Measurements from ENCODE around the gene ACSS1. TPM values are rescaled to one million over a fixed set of nuclear protein-coding genes. Genes with fewer than 3 reads are reported as not detected.
A peak's percentile ranks its signal among the peaks of the same experiment; 100 is the strongest.

The ACSS1 gene
- total RNA-seq, 1 donor from 2014 or later, result not detected

DNA sequence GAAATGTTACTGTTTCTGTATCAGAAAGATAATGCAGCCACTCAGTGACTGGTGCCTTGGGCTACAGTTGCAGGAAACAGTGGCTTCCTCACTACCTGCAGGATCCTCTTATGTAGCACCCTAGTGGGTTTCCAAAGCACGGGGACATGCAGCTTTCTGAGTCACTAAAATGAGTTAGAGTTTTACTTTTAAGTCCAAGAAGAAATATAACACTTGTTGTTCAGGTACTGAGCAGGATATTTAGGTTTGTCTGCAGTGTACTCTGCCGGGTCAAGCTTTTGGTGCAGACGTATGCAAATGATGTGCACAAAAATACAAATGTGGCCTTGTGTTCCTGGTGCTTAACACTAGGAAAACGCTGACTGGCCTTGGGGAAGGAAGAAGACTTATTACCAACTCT lies 22.0 kb downstream of the ACSS1 start:
- no peaks in the 10 kb centered on the region for H3K9me3 ChIP-seq (ENCODE audit: low read depth)
- H3K4me1 ChIP-seq, result peaks cover 7% of the 10 kb centered on the region
- TF ChIP-seq, protein P1, sequence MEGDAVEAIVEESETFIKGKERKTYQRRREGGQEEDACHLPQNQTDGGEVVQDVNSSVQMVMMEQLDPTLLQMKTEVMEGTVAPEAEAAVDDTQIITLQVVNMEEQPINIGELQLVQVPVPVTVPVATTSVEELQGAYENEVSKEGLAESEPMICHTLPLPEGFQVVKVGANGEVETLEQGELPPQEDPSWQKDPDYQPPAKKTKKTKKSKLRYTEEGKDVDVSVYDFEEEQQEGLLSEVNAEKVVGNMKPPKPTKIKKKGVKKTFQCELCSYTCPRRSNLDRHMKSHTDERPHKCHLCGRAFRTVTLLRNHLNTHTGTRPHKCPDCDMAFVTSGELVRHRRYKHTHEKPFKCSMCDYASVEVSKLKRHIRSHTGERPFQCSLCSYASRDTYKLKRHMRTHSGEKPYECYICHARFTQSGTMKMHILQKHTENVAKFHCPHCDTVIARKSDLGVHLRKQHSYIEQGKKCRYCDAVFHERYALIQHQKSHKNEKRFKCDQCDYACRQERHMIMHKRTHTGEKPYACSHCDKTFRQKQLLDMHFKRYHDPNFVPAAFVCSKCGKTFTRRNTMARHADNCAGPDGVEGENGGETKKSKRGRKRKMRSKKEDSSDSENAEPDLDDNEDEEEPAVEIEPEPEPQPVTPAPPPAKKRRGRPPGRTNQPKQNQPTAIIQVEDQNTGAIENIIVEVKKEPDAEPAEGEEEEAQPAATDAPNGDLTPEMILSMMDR (IDR thresholded peaks at IDR 0.05), result no peak
- TF ChIP-seq EZH2 (IDR thresholded peaks at IDR 0.05), result no peak
- TF ChIP-seq EZH2phosphoT487 (IDR thresholded peaks at IDR 0.05), result no peak
- peaks cover 2% of the 10 kb centered on the region for H3K9me3 Mint-ChIP-seq
- no peaks in the 10 kb centered on the region for H3K36me3 Mint-ChIP-seq
- no peaks in the 10 kb centered on the region for H3F3A ChIP-seq (ENCODE audit: low read depth)
- H3K9ac ChIP-seq, result no peak overlapping the region
- no peak overlapping the region for H3K4me3 Mint-ChIP-seq
- H3K4me2 ChIP-seq, result no peak overlapping the region
- H3K4me1 Mint-ChIP-seq, result peaks cover 46% of the 10 kb centered on the region
- H3K79me2 ChIP-seq (ENCODE audit: low read depth), result no peaks in the 10 kb centered on the region
- H2AFZ ChIP-seq (replicated peaks), result no peak overlapping the region
- H3K27ac ChIP-seq, result no peak overlapping the region
- no peak for DNase-seq (ENCODE audit: low spot score)
- H3K27me3 Mint-ChIP-seq (ENCODE audit: insufficient read depth, low read depth), result peaks cover 9% of the 10 kb centered on the region
- H3K36me3 ChIP-seq, result no peaks in the 10 kb centered on the region
- no peak overlapping the region for H3K4me3 ChIP-seq
- H3K27ac Mint-ChIP-seq, result no peak overlapping the region
- H4K20me1 ChIP-seq (ENCODE audit: low read depth), result no peaks in the 10 kb centered on the region
- H3K27me3 ChIP-seq, result no peaks in the 10 kb centered on the region

GRCh38 chr20:25033924-25034300 lies 24.0 kb downstream of the ACSS1 start:
- H4K20me1 ChIP-seq (ENCODE audit: low read depth), result no peaks in the 10 kb centered on the region
- no peak overlapping the region for H3K4me2 ChIP-seq
- H3K27me3 Mint-ChIP-seq (ENCODE audit: insufficient read depth, low read depth), result peaks cover 9% of the 10 kb centered on the region
- peaks cover 2% of the 10 kb centered on the region for H3K9me3 Mint-ChIP-seq
- no peaks in the 10 kb centered on the region for H3K36me3 ChIP-seq
- H3K4me1 ChIP-seq, result peaks cover 7% of the 10 kb centered on the region
- TF ChIP-seq EZH2phosphoT487 (IDR thresholded peaks at IDR 0.05) (no peak), EZH2 (IDR thresholded peaks at IDR 0.05) (no peak)
- no peak overlapping the region for H2AFZ ChIP-seq (replicated peaks)
- no peak for DNase-seq (ENCODE audit: low spot score)
- no peaks in the 10 kb centered on the region for H3K79me2 ChIP-seq (ENCODE audit: low read depth)
- H3K36me3 Mint-ChIP-seq, result no peaks in the 10 kb centered on the region
- H3K4me3 Mint-ChIP-seq, result no peak overlapping the region
- no peak overlapping the region for H3K9ac ChIP-seq
- no peaks in the 10 kb centered on the region for H3K9me3 ChIP-seq (ENCODE audit: low read depth)
- no peak overlapping the region for H3K27ac Mint-ChIP-seq
- H3K4me1 Mint-ChIP-seq, result peaks cover 46% of the 10 kb centered on the region
- no peak overlapping the region for H3K27ac ChIP-seq
- no peaks in the 10 kb centered on the region for H3F3A ChIP-seq (ENCODE audit: low read depth)
- H3K27me3 ChIP-seq, result no peaks in the 10 kb centered on the region
- no peak overlapping the region for H3K4me3 ChIP-seq

DNA sequence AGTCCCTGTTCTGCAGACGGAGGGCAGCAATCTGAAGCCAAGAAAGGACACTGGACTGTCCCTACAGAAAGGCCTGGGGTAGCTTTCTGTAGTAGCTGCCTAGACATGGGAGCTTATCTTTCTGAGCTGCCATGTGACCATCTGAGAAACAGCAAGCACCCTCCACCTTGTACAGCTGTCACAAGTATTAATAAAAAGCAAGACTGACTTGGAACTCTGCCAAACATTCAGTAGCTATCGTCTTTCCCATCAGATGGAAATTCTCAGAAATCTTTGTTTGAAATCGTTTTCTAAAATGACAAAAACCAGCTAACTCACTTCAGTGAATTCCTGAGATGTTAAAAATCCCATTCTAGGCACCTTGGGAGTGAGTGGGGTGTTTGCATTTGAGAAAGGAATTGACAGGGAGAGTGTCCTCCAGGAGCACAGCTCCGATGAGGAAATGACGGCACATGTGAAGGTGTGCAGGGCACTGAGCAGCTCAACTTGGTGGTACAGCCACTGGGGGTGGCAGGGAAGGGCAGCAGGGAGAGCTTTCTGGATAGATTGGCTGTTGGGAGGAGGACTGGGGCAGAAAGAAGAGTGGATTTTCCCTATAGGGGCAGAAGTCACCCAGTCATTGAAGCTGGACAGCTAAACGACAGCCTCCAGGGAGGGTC lies 24.5 kb downstream of the ACSS1 start:
- Histone ChIP-seq H3K4me3 (no peak overlapping the region), H3K36me3 (no peaks in the 10 kb centered on the region), H3K9me3 (ENCODE audit: low read depth) (no peaks in the 10 kb centered on the region), H3K27ac (no peak overlapping the region), H3F3A (ENCODE audit: low read depth) (no peaks in the 10 kb centered on the region), H3K4me2 (no peak overlapping the region), H3K79me2 (ENCODE audit: low read depth) (no peaks in the 10 kb centered on the region), H2AFZ (replicated peaks) (peak overlapping the region; percentile 85), H3K27me3 (peaks cover 1% of the 10 kb centered on the region), H3K4me1 (peaks cover 7% of the 10 kb centered on the region), H4K20me1 (ENCODE audit: low read depth) (no peaks in the 10 kb centered on the region), H3K9ac (no peak overlapping the region)
- no peak overlapping the region for H3K4me3 Mint-ChIP-seq
- no peak for DNase-seq (ENCODE audit: low spot score)
- H3K4me1 Mint-ChIP-seq, result peaks cover 46% of the 10 kb centered on the region
- H3K27ac Mint-ChIP-seq, result no peak overlapping the region
- peaks cover 9% of the 10 kb centered on the region for H3K27me3 Mint-ChIP-seq (ENCODE audit: insufficient read depth, low read depth)
- peaks cover 2% of the 10 kb centered on the region for H3K9me3 Mint-ChIP-seq
- TF ChIP-seq, protein P1 (IDR thresholded peaks at IDR 0.05), result no peak
- TF ChIP-seq EZH2phosphoT487 (IDR thresholded peaks at IDR 0.05) (no peak), EZH2 (IDR thresholded peaks at IDR 0.05) (no peak)
- H3K36me3 Mint-ChIP-seq, result no peaks in the 10 kb centered on the region

GRCh38 chr20:25032478-25033264 lies 25.3 kb downstream of the ACSS1 start:
- Histone ChIP-seq H3K36me3 (no peaks in the 10 kb centered on the region), H3K27ac (no peak overlapping the region), H3K4me1 (peaks cover 7% of the 10 kb centered on the region), H4K20me1 (ENCODE audit: low read depth) (no peaks in the 10 kb centered on the region), H3K4me2 (no peak overlapping the region), H2AFZ (replicated peaks) (peak overlapping the region; percentile 85), H3K9me3 (ENCODE audit: low read depth) (no peaks in the 10 kb centered on the region), H3F3A (ENCODE audit: low read depth) (no peaks in the 10 kb centered on the region), H3K27me3 (peaks cover 4% of the 10 kb centered on the region), H3K4me3 (no peak overlapping the region), H3K9ac (no peak overlapping the region), H3K79me2 (ENCODE audit: low read depth) (no peaks in the 10 kb centered on the region)
- H3K27me3 Mint-ChIP-seq (ENCODE audit: insufficient read depth, low read depth), result peaks cover 8% of the 10 kb centered on the region
- H3K4me3 Mint-ChIP-seq, result no peak overlapping the region
- H3K27ac Mint-ChIP-seq, result peak overlapping the region; percentile 78
- TF ChIP-seq, protein P1 (IDR thresholded peaks at IDR 0.05), result no peak
- TF ChIP-seq EZH2 (IDR thresholded peaks at IDR 0.05), result no peak
- no peak for TF ChIP-seq EZH2phosphoT487 (IDR thresholded peaks at IDR 0.05)
- DNase-seq (ENCODE audit: low spot score), result peak; percentile 36
- H3K4me1 Mint-ChIP-seq, result peaks cover 46% of the 10 kb centered on the region
- H3K36me3 Mint-ChIP-seq, result no peaks in the 10 kb centered on the region
- H3K9me3 Mint-ChIP-seq, result peaks cover 2% of the 10 kb centered on the region

All from neural progenitor cell (in vitro differentiated cells).